Measurements from ENCODE around the gene TRAFD1. TPM values are rescaled to one million over a fixed set of nuclear protein-coding genes. Genes with fewer than 3 reads are reported as not detected.

TRAFD1 gene
- total RNA-seq, 1 experiment from 2014 or later: 38.8 TPM

- H3K36me3 Mint-ChIP-seq (ENCODE audit: insufficient read depth, unreplicated experiment): peaks cover 24% of the 10 kb centered on the region
- H3K4me1 Mint-ChIP-seq (ENCODE audit: low read depth, unreplicated experiment): peaks cover 29% of the 10 kb centered on the region
- H3K27ac Mint-ChIP-seq (ENCODE audit: unreplicated experiment): no peak overlapping the region
- CTCF ChIA-PET: interaction anchor here (1.1 kb wide), 2 partner anchors 14 to 18 kb away, joined by 3 to 4 read pairs; partner anchors contain the start of gene NAA25
- peak overlapping the region; percentile 82 for H3K4me3 Mint-ChIP-seq (ENCODE audit: low read depth, unreplicated experiment)
- BruUV-seq (replicated peaks): no TSS peak
- H3K9me3 Mint-ChIP-seq (ENCODE audit: low read depth, unreplicated experiment): no peaks in the 10 kb centered on the region
- TF ChIP-seq CTCF (IDR thresholded peaks at IDR 0.05; ENCODE audit: unreplicated experiment): no peak
- intact Hi-C loops (cut with micrococcal nuclease; ENCODE audit: unreplicated experiment): loop anchor here (5.0 kb wide), 1 partner anchor 626 kb away; no protein-coding TSS in a partner anchor
- no peaks in the 10 kb centered on the region for H3K27me3 Mint-ChIP-seq (ENCODE audit: unreplicated experiment)
- no peak for DNase-seq
These were observed 659 bp downstream of the TRAFD1 start for GRCh38 chr12:112126000-112126438.

- intact Hi-C loops (cut with micrococcal nuclease; ENCODE audit: unreplicated experiment): loop anchor here (5.0 kb wide), 1 partner anchor 625 kb away; no protein-coding TSS in a partner anchor
- Mint-ChIP-seq H3K9me3 (ENCODE audit: low read depth, unreplicated experiment) (no peaks in the 10 kb centered on the region), H3K27me3 (ENCODE audit: unreplicated experiment) (no peaks in the 10 kb centered on the region), H3K4me3 (ENCODE audit: low read depth, unreplicated experiment) (peak overlapping the region; percentile 82), H3K27ac (ENCODE audit: unreplicated experiment) (no peak overlapping the region), H3K4me1 (ENCODE audit: low read depth, unreplicated experiment) (peaks cover 24% of the 10 kb centered on the region), H3K36me3 (ENCODE audit: insufficient read depth, unreplicated experiment) (peaks cover 24% of the 10 kb centered on the region)
- BruUV-seq (replicated peaks): no TSS peak
- CTCF ChIA-PET: interaction anchor here (0.5 to 1.1 kb wide), 2 partner anchors 15 to 261 kb away, joined by 3 to 4 read pairs; no protein-coding TSS in a partner anchor
- DNase-seq: no peak
- no peak for TF ChIP-seq CTCF (IDR thresholded peaks at IDR 0.05; ENCODE audit: unreplicated experiment)
These were observed 1.6 kb downstream of the TRAFD1 start for GRCh38 chr12:112126911-112127310.

GRCh38 chr12:112130441-112130998, 5.2 kb downstream of the TRAFD1 start:
- intact Hi-C loops (cut with micrococcal nuclease; ENCODE audit: unreplicated experiment): no loop called here
- no peak overlapping the region for H3K27ac Mint-ChIP-seq (ENCODE audit: unreplicated experiment)
- no peak for TF ChIP-seq CTCF (IDR thresholded peaks at IDR 0.05; ENCODE audit: unreplicated experiment)
- H3K36me3 Mint-ChIP-seq (ENCODE audit: insufficient read depth, unreplicated experiment): peaks cover 27% of the 10 kb centered on the region
- BruUV-seq (replicated peaks): no TSS peak
- H3K4me3 Mint-ChIP-seq (ENCODE audit: low read depth, unreplicated experiment): peak overlapping the region; percentile 14
- H3K27me3 Mint-ChIP-seq (ENCODE audit: unreplicated experiment): no peaks in the 10 kb centered on the region
- peaks cover 11% of the 10 kb centered on the region for H3K4me1 Mint-ChIP-seq (ENCODE audit: low read depth, unreplicated experiment)
- DNase-seq: no peak
- no peaks in the 10 kb centered on the region for H3K9me3 Mint-ChIP-seq (ENCODE audit: low read depth, unreplicated experiment)
- CTCF ChIA-PET: interaction anchor here (0.9 to 1.3 kb wide), 2 partner anchors 12 to 68 kb away, joined by 4 to 5 read pairs; no protein-coding TSS in a partner anchor

- Mint-ChIP-seq H3K4me1 (ENCODE audit: low read depth, unreplicated experiment) (peaks cover 9% of the 10 kb centered on the region), H3K27ac (ENCODE audit: unreplicated experiment) (no peak overlapping the region), H3K4me3 (ENCODE audit: low read depth, unreplicated experiment) (no peak overlapping the region), H3K36me3 (ENCODE audit: insufficient read depth, unreplicated experiment) (peaks cover 24% of the 10 kb centered on the region), H3K27me3 (ENCODE audit: unreplicated experiment) (no peaks in the 10 kb centered on the region), H3K9me3 (ENCODE audit: low read depth, unreplicated experiment) (no peaks in the 10 kb centered on the region)
- CTCF ChIA-PET: interaction anchor here (0.6 kb wide), 1 partner anchor 914 kb away, joined by 3 read pairs; no protein-coding TSS in a partner anchor
- TF ChIP-seq CTCF (IDR thresholded peaks at IDR 0.05; ENCODE audit: unreplicated experiment): no peak
- intact Hi-C loops (cut with micrococcal nuclease; ENCODE audit: unreplicated experiment): no loop called here
- no peak for DNase-seq
- BruUV-seq (replicated peaks): TSS peak; percentile 2
These were observed 6.3 kb downstream of the TRAFD1 start for GRCh38 chr12:112131686-112132085.

Measured in Calu3 (cell line).